H9 (cell line): ENCODE measurements around the gene PARP2. TPM values are rescaled to one million over a fixed set of nuclear protein-coding genes. Genes with fewer than 3 reads are reported as not detected.
A peak's percentile ranks its signal among the peaks of the same experiment; 100 is the strongest.

Source experiments
- DNase-seq: peaks from one replicate; pipeline ENCODE4 v3.0.0-alpha.2; 2017
- H2AFZ ChIP-seq: one replicate; pipeline ENCODE4 v1.6.1; 2013; ENCODE audit warnings: mild to moderate bottlenecking, low read length, control low read depth, moderate library complexity
- H2AK5ac ChIP-seq: 2 replicates; pipeline ENCODE4 v1.6.1; 2013; ENCODE audit warnings: low read length, control low read depth, mixed read lengths; ENCODE audit not compliant: insufficient read length
- H2BK120ac ChIP-seq: one replicate; pipeline ENCODE4 v1.6.1; 2013; ENCODE audit warnings: low read depth, mild to moderate bottlenecking, low read length, control low read depth, inconsistent platforms; ENCODE audit not compliant: poor library complexity, severe bottlenecking
- H2BK12ac ChIP-seq: 2 replicates; pipeline ENCODE4 v1.6.1; 2013; ENCODE audit warnings: low read length, control low read depth, mixed read lengths, low read depth; ENCODE audit not compliant: insufficient read length
- H2BK15ac ChIP-seq: 2 replicates; pipeline ENCODE4 v1.6.1; 2013; ENCODE audit warnings: low read depth, low read length, control low read depth
- H2BK20ac ChIP-seq: one replicate; pipeline ENCODE4 v1.6.1; 2013; ENCODE audit warnings: low read depth, mild to moderate bottlenecking, low read length, control low read depth, inconsistent platforms; ENCODE audit not compliant: poor library complexity, severe bottlenecking
- H2BK5ac ChIP-seq: 2 replicates; pipeline ENCODE4 v1.6.1; 2013; ENCODE audit warnings: low read length, control low read depth, mixed read lengths; ENCODE audit not compliant: insufficient read length
- H3K14ac ChIP-seq: 2 replicates; pipeline ENCODE4 v1.6.1; 2013; ENCODE audit warnings: low read length, control low read depth; ENCODE audit not compliant: insufficient read depth
- H3K18ac ChIP-seq: 2 replicates; pipeline ENCODE4 v1.6.1; 2013; ENCODE audit warnings: low read depth, mild to moderate bottlenecking, mixed read lengths, low read length, control low read depth; ENCODE audit not compliant: insufficient read length
- H3K23ac ChIP-seq: 2 replicates; pipeline ENCODE4 v1.6.1; 2013; ENCODE audit warnings: low read length, control low read depth, mixed read lengths, low read depth; ENCODE audit not compliant: insufficient read length
- H3K23me2 ChIP-seq: 2 replicates; pipeline ENCODE4 v1.6.1; 2013; ENCODE audit warnings: low read depth, mild to moderate bottlenecking, mixed read lengths, low read length, control low read depth; ENCODE audit not compliant: insufficient read length, poor library complexity, severe bottlenecking
- H3K27ac ChIP-seq: 2 replicates; pipeline ENCODE4 v1.5.1; 2013; ENCODE audit warnings: low read length, control low read depth, mixed read lengths, low read depth; ENCODE audit not compliant: insufficient read length
- H3K27me3 ChIP-seq: 2 replicates; pipeline ENCODE4 v1.6.1; 2013; ENCODE audit warnings: low read length, control low read depth, inconsistent platforms; ENCODE audit not compliant: insufficient read depth
- H3K4ac ChIP-seq: 2 replicates; pipeline ENCODE4 v1.6.1; 2013; ENCODE audit warnings: low read depth, mild to moderate bottlenecking, control low read depth, inconsistent platforms, low read length, moderate library complexity
- H3K4me1 ChIP-seq: 2 replicates; pipeline ENCODE4 v1.6.1; 2013; ENCODE audit warnings: low read length, control low read depth, inconsistent platforms; ENCODE audit not compliant: insufficient read depth
- H3K4me2 ChIP-seq: 2 replicates; pipeline ENCODE4 v1.6.1; 2013; ENCODE audit warnings: low read length, control low read depth, mixed read lengths; ENCODE audit not compliant: insufficient read length, insufficient read depth
- H3K56ac ChIP-seq: 2 replicates; pipeline ENCODE4 v1.6.1; 2013; ENCODE audit warnings: low read depth, mild to moderate bottlenecking, mixed read lengths, low read length, control low read depth; ENCODE audit not compliant: insufficient read length
- H3K79me1 ChIP-seq: 2 replicates; pipeline ENCODE4 v1.6.1; 2013; ENCODE audit warnings: low read depth, mild to moderate bottlenecking, moderate library complexity, low read length, control low read depth, inconsistent platforms; ENCODE audit not compliant: insufficient read depth, poor library complexity, severe bottlenecking
- H3K79me2 ChIP-seq: 2 replicates; pipeline ENCODE4 v1.6.1; 2013; ENCODE audit warnings: low read length, control low read depth, inconsistent platforms; ENCODE audit not compliant: insufficient read depth
- H3K9ac ChIP-seq: 2 replicates; pipeline ENCODE4 v1.6.1; 2013; ENCODE audit warnings: low read length, control low read depth, mixed read lengths; ENCODE audit not compliant: insufficient read length; ENCODE audit errors: extremely low read depth
- H3K9me3 ChIP-seq: one replicate; pipeline ENCODE4 v1.6.1; 2013; ENCODE audit warnings: low read depth, low read length, inconsistent platforms; ENCODE audit not compliant: control insufficient read depth
- H3T11ph ChIP-seq: one replicate; pipeline ENCODE4 v1.6.1; 2013; ENCODE audit warnings: mild to moderate bottlenecking, low read length, control low read depth, inconsistent platforms
- H4K20me1 ChIP-seq: one replicate; pipeline ENCODE4 v1.6.1; 2013; ENCODE audit not compliant: control insufficient read depth, insufficient read length, insufficient read depth
- H4K5ac ChIP-seq: 2 replicates; pipeline ENCODE4 v1.6.1; 2013; ENCODE audit warnings: low read depth, mild to moderate bottlenecking, mixed read lengths, low read length, control low read depth; ENCODE audit not compliant: insufficient read length
- H4K8ac ChIP-seq: replicated peaks from 2 replicates; pipeline ENCODE4 v1.6.1; 2013; ENCODE audit warnings: low read length, control low read depth, mixed read lengths, low read depth; ENCODE audit not compliant: insufficient read length
- H4K91ac ChIP-seq: 2 replicates; pipeline ENCODE4 v1.6.1; 2013; ENCODE audit warnings: low read depth, mild to moderate bottlenecking, moderate library complexity, mixed read lengths, low read length, control low read depth; ENCODE audit not compliant: insufficient read length
- H3K27ac Mint-ChIP-seq, 3 experiments: 2 replicates in 2 of 3; 3 replicates in 1 of 3; pipeline ENCODE4 v1.8.0; 2020 to 2021; ENCODE audit warnings: mixed read lengths in 3 of 3, mild to moderate bottlenecking in 1 of 3, moderate library complexity in 1 of 3
- H3K27me3 Mint-ChIP-seq: 2 replicates; pipeline ENCODE4 v1.8.0; 2021; ENCODE audit warnings: low read depth, mild to moderate bottlenecking, moderate library complexity, mixed read lengths
- H3K36me3 Mint-ChIP-seq, 3 experiments: 2 replicates in 2 of 3; 3 replicates in 1 of 3; pipeline ENCODE4 v1.8.0; 2020 to 2021; ENCODE audit warnings: low read depth in 3 of 3, mixed read lengths in 3 of 3; ENCODE audit not compliant: insufficient read depth in 1 of 3
- H3K4me1 Mint-ChIP-seq, 2 experiments: 2 replicates each; pipeline ENCODE4 v1.8.0; 2020; ENCODE audit warnings: mixed read lengths in 2 of 2
- H3K4me3 Mint-ChIP-seq, 2 experiments: 2 replicates in 1 of 2; 3 replicates in 1 of 2; pipeline ENCODE4 v1.8.0; 2020 to 2021; ENCODE audit warnings: mild to moderate bottlenecking in 2 of 2, mixed read lengths in 2 of 2, moderate library complexity in 1 of 2
- H3K9me3 Mint-ChIP-seq, 2 experiments: 2 replicates in 1 of 2; 3 replicates in 1 of 2; pipeline ENCODE4 v1.8.0; 2020; ENCODE audit warnings: mild to moderate bottlenecking in 2 of 2, mixed read lengths in 2 of 2, moderate library complexity in 1 of 2
- WGBS: extraction: QIAGEN DNeasy Blood & Tissue Kit; methylation state at CpG from one replicate; pipeline ENCODE4 v1.1.7; 2013; ENCODE audit warnings: missing lambda C conversion rate, low lambda C conversion rate, mixed read lengths; ENCODE audit not compliant: insufficient read length; ENCODE audit errors: extremely low coverage; 5-methylcytosine and 5-hydroxymethylcytosine counted together
- total RNA-seq: library from RNA; stranded (reverse); gene quantifications from 2 replicates; pipeline ENCODE4 v1.2.1, GENCODE V29; 2021
- TF ChIP-seq, protein P1 (sequence below): fragments of 200-600 bp; sonication (generic); conservative IDR thresholded peaks from 3 replicates; pipeline ENCODE4 v1.8.0; 2021; ENCODE audit warnings: antibody characterized with exemption, mild to moderate bottlenecking

Gene PARP2
- total RNA-seq, 1 experiment from 2014 or later = 25.4 TPM

DNA sequence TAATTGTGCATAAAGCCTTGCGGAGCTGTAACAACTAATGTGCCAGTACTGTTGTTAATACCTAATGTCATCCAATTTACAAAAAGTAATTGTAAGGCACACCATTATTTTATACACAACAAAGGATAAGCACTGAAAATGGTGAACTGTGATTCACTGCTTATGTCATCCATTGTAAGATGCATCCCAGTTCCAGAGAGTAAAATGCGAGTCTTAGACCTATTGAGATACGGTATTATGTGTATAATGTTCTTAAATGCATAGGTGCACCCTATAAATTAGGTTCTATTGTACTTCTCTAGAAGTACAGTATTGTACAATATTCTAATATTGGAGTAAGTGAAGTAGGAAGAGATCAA is 406 bp downstream of the PARP2 start:
- peak overlapping the region; percentile 88 to 92 for H3K4me3 Mint-ChIP-seq
- H2BK12ac ChIP-seq = no peak overlapping the region
- peaks cover 4 to 5% of the 10 kb centered on the region in 2 experiments; a peak in 3 of 4 replicates for H3K4me1 Mint-ChIP-seq
- peak overlapping the region; percentile 98 to 99 (median 99) for H3K27ac Mint-ChIP-seq
- no peak overlapping the region for H2BK5ac ChIP-seq
- no peaks in the 10 kb centered on the region for H3K23me2 ChIP-seq
- no peak overlapping the region for H2BK15ac ChIP-seq
- no peak overlapping the region for H4K91ac ChIP-seq
- no peak overlapping the region for H3K56ac ChIP-seq
- no peak overlapping the region for H3K23ac ChIP-seq
- H3K27me3 Mint-ChIP-seq = peaks cover 2% of the 10 kb centered on the region; the same call in 1 of the 2 replicates
- H3K4ac ChIP-seq = no peak overlapping the region; the same call in 1 of the 2 replicates
- peak overlapping the region; percentile 18 for H3K18ac ChIP-seq
- H3K79me1 ChIP-seq = no peaks in the 10 kb centered on the region
- H3K9ac ChIP-seq = peak overlapping the region; percentile 91
- H3K9me3 ChIP-seq = no peaks in the 10 kb centered on the region
- no peak for DNase-seq
- no peak overlapping the region for H4K8ac ChIP-seq
- H3K79me2 ChIP-seq = no peaks in the 10 kb centered on the region
- H3K27ac ChIP-seq = no peak overlapping the region
- H3K4me2 ChIP-seq = peak overlapping the region; percentile 61
- peak overlapping the region; percentile 68; the same call in 1 of the 2 replicates for H3K14ac ChIP-seq
- no peaks in the 10 kb centered on the region for H3K4me1 ChIP-seq
- H3T11ph ChIP-seq = no peak overlapping the region
- H2BK20ac ChIP-seq = no peak overlapping the region
- WGBS = no CpG with 5 or more reads among the region's 3 CpGs
- H2AK5ac ChIP-seq = no peak overlapping the region
- no peak overlapping the region for H2BK120ac ChIP-seq
- H2AFZ ChIP-seq = no peak overlapping the region
- no peaks in the 10 kb centered on the region for H3K27me3 ChIP-seq
- peaks cover 23 to 38% (median 34%) of the 10 kb centered on the region in 3 experiments for H3K36me3 Mint-ChIP-seq
- no peaks in the 10 kb centered on the region for H4K20me1 ChIP-seq
- H3K9me3 Mint-ChIP-seq = no peaks in the 10 kb centered on the region
- TF ChIP-seq, protein P1, sequence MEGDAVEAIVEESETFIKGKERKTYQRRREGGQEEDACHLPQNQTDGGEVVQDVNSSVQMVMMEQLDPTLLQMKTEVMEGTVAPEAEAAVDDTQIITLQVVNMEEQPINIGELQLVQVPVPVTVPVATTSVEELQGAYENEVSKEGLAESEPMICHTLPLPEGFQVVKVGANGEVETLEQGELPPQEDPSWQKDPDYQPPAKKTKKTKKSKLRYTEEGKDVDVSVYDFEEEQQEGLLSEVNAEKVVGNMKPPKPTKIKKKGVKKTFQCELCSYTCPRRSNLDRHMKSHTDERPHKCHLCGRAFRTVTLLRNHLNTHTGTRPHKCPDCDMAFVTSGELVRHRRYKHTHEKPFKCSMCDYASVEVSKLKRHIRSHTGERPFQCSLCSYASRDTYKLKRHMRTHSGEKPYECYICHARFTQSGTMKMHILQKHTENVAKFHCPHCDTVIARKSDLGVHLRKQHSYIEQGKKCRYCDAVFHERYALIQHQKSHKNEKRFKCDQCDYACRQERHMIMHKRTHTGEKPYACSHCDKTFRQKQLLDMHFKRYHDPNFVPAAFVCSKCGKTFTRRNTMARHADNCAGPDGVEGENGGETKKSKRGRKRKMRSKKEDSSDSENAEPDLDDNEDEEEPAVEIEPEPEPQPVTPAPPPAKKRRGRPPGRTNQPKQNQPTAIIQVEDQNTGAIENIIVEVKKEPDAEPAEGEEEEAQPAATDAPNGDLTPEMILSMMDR = peak; percentile 22; the same call in 1 of the 3 replicates
- peak overlapping the region; percentile 4 for H4K5ac ChIP-seq
